ENCODE results near the gene POM121.
A peak's percentile ranks its signal among the peaks of the same experiment; 100 is the strongest.
"Not testable (repeated sequence)": the region's sequence is repeated elsewhere in the genome, so short reads cannot be mapped to it uniquely, and the experiment has no call there.

The POM121 gene

DNA sequence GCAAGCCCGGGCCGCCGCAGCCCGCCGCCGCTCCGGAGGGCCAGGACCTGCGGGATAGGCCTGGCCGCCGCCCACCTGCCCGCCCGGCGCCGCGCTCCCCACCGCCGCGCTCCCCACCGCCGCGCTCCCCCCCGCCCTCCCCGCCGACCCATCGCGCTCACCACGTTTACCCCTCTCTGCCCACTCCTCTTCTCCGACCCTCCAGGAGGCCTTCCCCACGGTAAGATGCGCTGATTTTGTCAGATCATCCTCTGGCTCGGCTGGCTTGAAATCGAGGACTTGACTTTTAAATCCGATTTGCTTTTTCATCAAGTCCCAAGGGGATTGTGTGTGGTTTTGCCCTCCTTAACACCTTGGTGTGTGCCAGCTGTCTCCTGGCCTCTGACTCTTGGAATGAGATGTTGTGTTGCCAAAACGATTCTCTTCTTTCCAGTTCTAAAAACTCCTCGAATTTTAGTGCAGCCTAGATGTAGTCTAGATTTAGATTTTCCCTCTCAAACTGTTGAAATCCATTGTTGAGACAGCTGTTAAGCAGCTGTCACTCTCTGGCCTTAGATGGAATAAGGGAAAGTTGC, 738 bp downstream of the POM121 start:
- ChIA-PET POLR2A (interaction anchor here (0.6 kb wide), 1 partner anchor 1050 kb away, joined by 3 read pairs; no protein-coding TSS in a partner anchor), CTCF (no interaction called here)
- H3K27ac ChIP-seq (ENCODE audit: extremely low read depth, low read depth, low read length), result peak overlapping the region; percentile 51

DNA sequence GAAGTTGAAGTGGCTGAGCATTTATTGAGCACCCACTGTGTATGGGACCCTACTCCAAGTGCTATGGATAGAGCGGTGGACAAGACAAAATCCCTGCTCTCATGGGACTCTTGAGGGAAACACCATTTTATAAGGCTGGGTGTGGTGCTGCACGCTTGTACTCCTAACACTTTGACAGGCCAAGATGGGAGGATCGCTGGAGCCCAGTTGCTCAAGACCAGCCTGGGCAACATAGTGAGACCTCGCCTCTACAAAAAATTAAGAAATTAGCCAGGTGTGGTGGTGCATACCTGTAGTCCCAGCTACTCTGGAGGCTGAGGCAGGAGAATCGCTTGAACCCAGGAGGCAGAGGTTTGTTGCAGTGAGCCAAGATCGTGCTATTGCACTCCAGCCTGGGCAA, 2.9 kb downstream of the POM121 start:
- H3K4me3 ChIP-seq (ENCODE audit: low read depth, low read length); H3K4me1 ChIP-seq (ENCODE audit: control insufficient read depth, insufficient read depth, low read length); H3K9me3 ChIP-seq (ENCODE audit: control insufficient read depth, insufficient read depth, low read depth, low read length); H3K27ac ChIP-seq (ENCODE audit: extremely low read depth, low read depth, low read length); POLR2A ChIA-PET: not testable (repeated sequence)
- H3K36me3 ChIP-seq (ENCODE audit: control insufficient read depth in 2 of 2, insufficient read depth in 1 of 2, low read length in 2 of 2), result peaks cover 45 to 62% of the 10 kb centered on the region in 2 experiments
- CTCF ChIA-PET, result interaction anchor here (0.8 kb wide), 1 partner anchor 13 kb away, joined by 4 read pairs; no protein-coding TSS in a partner anchor

More for the DNA sequence above, 738 bp downstream of the POM121 start:
- TF ChIP-seq, protein P1, sequence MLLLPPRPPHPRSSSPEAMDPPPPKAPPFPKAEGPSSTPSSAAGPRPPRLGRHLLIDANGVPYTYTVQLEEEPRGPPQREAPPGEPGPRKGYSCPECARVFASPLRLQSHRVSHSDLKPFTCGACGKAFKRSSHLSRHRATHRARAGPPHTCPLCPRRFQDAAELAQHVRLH (tag by site-specific recombination; IDR thresholded peaks at IDR 0.05), result no peak
- TF ChIP-seq, protein P2, sequence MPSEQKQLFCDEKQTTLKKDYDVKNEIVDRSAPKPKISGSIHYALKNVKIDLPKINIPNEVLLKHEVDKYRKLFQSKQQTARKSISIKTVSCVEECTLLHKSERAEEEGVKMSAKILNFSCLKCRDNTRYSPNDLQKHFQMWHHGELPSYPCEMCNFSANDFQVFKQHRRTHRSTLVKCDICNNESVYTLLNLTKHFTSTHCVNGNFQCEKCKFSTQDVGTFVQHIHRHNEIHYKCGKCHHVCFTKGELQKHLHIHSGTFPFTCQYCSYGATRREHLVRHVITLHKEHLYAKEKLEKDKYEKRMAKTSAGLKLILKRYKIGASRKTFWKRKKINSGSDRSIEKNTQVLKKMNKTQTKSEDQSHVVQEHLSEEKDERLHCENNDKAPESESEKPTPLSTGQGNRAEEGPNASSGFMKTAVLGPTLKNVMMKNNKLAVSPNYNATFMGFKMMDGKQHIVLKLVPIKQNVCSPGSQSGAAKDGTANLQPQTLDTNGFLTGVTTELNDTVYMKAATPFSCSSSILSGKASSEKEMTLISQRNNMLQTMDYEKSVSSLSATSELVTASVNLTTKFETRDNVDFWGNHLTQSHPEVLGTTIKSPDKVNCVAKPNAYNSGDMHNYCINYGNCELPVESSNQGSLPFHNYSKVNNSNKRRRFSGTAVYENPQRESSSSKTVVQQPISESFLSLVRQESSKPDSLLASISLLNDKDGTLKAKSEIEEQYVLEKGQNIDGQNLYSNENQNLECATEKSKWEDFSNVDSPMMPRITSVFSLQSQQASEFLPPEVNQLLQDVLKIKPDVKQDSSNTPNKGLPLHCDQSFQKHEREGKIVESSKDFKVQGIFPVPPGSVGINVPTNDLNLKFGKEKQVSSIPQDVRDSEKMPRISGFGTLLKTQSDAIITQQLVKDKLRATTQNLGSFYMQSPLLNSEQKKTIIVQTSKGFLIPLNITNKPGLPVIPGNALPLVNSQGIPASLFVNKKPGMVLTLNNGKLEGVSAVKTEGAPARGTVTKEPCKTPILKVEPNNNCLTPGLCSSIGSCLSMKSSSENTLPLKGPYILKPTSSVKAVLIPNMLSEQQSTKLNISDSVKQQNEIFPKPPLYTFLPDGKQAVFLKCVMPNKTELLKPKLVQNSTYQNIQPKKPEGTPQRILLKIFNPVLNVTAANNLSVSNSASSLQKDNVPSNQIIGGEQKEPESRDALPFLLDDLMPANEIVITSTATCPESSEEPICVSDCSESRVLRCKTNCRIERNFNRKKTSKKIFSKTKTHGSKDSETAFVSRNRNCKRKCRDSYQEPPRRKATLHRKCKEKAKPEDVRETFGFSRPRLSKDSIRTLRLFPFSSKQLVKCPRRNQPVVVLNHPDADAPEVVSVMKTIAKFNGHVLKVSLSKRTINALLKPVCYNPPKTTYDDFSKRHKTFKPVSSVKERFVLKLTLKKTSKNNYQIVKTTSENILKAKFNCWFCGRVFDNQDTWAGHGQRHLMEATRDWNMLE (tag by site-specific recombination; conservative IDR thresholded peaks at IDR 0.05; ENCODE audit: low read depth), result no peak
- peaks cover 41 to 48% of the 10 kb centered on the region in 2 experiments for H3K36me3 ChIP-seq (ENCODE audit: control insufficient read depth in 2 of 2, insufficient read depth in 1 of 2, low read length in 2 of 2)
- H3K4me1 ChIP-seq (ENCODE audit: control insufficient read depth, insufficient read depth, low read length), result peaks cover 4% of the 10 kb centered on the region; the same call in 1 of the 2 replicates
- peak overlapping the region; percentile 82 for H3K4me3 ChIP-seq (ENCODE audit: low read depth, low read length)
- no peaks in the 10 kb centered on the region for H3K9me3 ChIP-seq (ENCODE audit: control insufficient read depth, insufficient read depth, low read depth, low read length)

DNA sequence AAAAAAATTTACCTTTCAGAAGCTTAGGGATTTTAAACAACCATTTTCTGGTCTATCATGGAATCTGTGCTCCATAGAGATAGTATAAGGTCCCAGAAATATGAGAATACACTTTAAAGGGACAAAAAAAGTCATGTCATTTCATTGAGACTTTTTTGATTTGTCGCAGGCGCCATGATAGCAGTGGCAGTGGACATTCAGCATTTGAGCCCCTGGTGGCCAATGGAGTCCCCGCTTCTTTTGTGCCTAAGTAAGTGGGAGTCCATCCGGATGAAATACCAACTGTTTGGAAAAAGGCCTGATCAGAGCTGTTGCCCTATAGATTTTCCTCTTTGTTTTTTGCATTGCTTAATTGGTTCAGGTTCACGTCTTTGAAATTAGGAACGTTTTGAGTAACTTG, 3.3 kb downstream of the POM121 start:
- H3K9me3 ChIP-seq (ENCODE audit: control insufficient read depth, insufficient read depth, low read depth, low read length); H3K4me3 ChIP-seq (ENCODE audit: low read depth, low read length); H3K27ac ChIP-seq (ENCODE audit: extremely low read depth, low read depth, low read length); POLR2A ChIA-PET; H3K4me1 ChIP-seq (ENCODE audit: control insufficient read depth, insufficient read depth, low read length): not testable (repeated sequence)
- CTCF ChIA-PET, result interaction anchor here (0.8 kb wide), 1 partner anchor 13 kb away, joined by 4 read pairs; no protein-coding TSS in a partner anchor
- H3K36me3 ChIP-seq (ENCODE audit: control insufficient read depth in 2 of 2, insufficient read depth in 1 of 2, low read length in 2 of 2), result peaks cover 45 to 62% of the 10 kb centered on the region in 2 experiments

DNA sequence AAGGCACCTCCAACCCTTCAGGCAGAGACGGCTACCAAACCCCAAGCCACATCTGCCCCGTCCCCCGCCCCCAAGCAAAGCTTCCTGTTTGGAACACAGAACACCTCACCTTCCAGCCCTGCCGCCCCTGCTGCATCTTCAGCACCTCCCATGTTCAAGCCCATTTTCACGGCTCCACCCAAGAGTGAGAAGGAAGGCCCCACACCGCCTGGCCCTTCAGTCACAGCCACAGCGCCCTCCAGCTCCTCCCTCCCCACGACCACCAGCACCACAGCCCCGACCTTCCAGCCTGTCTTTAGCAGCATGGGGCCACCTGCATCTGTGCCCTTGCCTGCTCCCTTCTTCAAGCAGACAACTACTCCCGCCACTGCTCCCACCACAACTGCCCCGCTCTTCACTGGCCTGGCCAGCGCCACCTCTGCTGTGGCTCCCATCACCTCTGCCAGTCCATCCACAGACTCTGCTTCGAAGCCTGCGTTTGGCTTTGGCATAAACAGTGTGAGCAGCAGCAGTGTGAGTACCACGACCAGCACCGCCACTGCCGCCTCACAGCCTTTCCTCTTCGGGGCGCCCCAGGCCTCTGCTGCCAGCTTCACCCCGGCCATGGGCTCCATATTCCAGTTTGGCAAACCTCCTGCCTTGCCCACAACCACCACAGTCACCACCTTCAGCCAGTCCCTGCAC, 17.3 kb downstream of the POM121 start:
- POLR2A ChIA-PET; H3K4me1 ChIP-seq (ENCODE audit: control insufficient read depth, insufficient read depth, low read length); H3K4me3 ChIP-seq (ENCODE audit: low read depth, low read length); H3K27ac ChIP-seq (ENCODE audit: extremely low read depth, low read depth, low read length); CTCF ChIA-PET; H3K9me3 ChIP-seq (ENCODE audit: control insufficient read depth, insufficient read depth, low read depth, low read length): not testable (repeated sequence)
- H3K36me3 ChIP-seq (ENCODE audit: control insufficient read depth in 2 of 2, insufficient read depth in 1 of 2, low read length in 2 of 2), result peaks cover 6 to 21% of the 10 kb centered on the region in 2 experiments; a peak in 2 of 3 replicates

DNA sequence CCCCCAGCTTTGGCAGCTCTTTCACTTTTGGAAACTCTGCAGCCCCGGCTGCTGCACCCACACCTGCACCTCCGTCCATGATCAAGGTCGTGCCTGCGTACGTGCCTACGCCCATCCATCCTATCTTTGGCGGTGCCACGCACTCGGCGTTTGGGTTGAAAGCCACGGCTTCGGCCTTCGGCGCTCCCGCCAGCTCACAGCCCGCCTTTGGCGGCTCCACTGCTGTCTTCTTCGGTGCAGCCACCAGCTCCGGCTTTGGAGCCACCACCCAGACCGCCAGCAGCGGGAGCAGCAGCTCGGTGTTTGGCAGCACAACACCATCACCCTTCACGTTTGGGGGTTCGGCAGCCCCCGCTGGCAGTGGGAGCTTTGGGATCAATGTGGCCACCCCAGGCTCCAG, 18.1 kb downstream of the POM121 start:
- H3K36me3 ChIP-seq (ENCODE audit: control insufficient read depth in 2 of 2, insufficient read depth in 1 of 2, low read length in 2 of 2), result peaks cover 5 to 18% of the 10 kb centered on the region in 2 experiments; a peak in 2 of 3 replicates
- H3K27ac ChIP-seq (ENCODE audit: extremely low read depth, low read depth, low read length); POLR2A ChIA-PET; H3K9me3 ChIP-seq (ENCODE audit: control insufficient read depth, insufficient read depth, low read depth, low read length); H3K4me1 ChIP-seq (ENCODE audit: control insufficient read depth, insufficient read depth, low read length); CTCF ChIA-PET; H3K4me3 ChIP-seq (ENCODE audit: low read depth, low read length): not testable (repeated sequence)

DNA sequence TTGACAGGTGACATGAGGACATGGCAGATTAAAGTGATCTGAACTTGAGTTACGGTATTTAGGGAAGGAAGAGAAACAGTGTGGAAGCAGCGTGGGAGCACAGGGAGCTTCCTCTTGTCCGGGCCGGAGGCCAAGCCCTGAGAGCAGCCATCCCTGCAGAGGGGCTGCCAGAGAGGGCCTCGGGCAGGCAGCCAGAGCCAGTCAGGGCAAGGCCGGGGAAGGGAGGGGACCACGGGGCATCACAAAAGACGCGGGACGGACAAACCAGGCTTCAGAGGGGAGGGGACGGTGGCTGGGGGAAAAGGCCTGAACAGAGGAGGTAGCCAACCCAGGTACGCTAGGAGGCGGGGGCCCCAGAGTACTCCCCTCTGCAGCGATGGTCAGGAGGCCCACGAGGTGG, 20.0 kb downstream of the POM121 start:
- H3K9me3 ChIP-seq (ENCODE audit: control insufficient read depth, insufficient read depth, low read depth, low read length); CTCF ChIA-PET; POLR2A ChIA-PET; H3K4me1 ChIP-seq (ENCODE audit: control insufficient read depth, insufficient read depth, low read length); H3K4me3 ChIP-seq (ENCODE audit: low read depth, low read length); H3K27ac ChIP-seq (ENCODE audit: extremely low read depth, low read depth, low read length): not testable (repeated sequence)
- H3K36me3 ChIP-seq (ENCODE audit: control insufficient read depth in 2 of 2, insufficient read depth in 1 of 2, low read length in 2 of 2), result peaks cover 0 to 12% of the 10 kb centered on the region in 2 experiments; a peak in 1 of 3 replicates

Data from HEK293 (cell line).